Ishikawa (cell line): Measurements from ENCODE around the gene C11orf98.

Experiments used
- EGR1 ChIP-seq: IDR thresholded peaks from 2 replicates; pipeline ENCODE4 v1.6.1; 2012
- TAF1 ChIP-seq: IDR thresholded peaks from 2 replicates; pipeline ENCODE4 v1.6.1; 2012; ENCODE audit warnings: low read depth, mild to moderate bottlenecking
- ZBTB7A ChIP-seq: IDR thresholded peaks from 2 replicates; pipeline ENCODE4 v1.6.1; 2012; ENCODE audit warnings: low read depth

- TF ChIP-seq TAF1 (no peak), ZBTB7A (no peak), EGR1 (no peak)
Observed at GRCh38 chr11:62667460-62667859, 2.5 kb upstream of the C11orf98 start.
